Fibroblast of lung (primary cell): ENCODE results near the gene OTUD7B.

Source experiments
- CTCF ChIP-seq, 2 donors: IDR thresholded peaks in 1 of 2; conservative IDR thresholded peaks in 1 of 2; 1 replicate in 1 of 2; 2 replicates in 1 of 2; pipeline ENCODE4 v1.5.1; 2011 to 2012; ENCODE audit warnings: low read length in 2 of 2, control low read depth in 1 of 2, inconsistent platforms in 1 of 2, low read depth in 1 of 2, mild to moderate bottlenecking in 1 of 2
- EZH2 ChIP-seq: IDR thresholded peaks from 2 replicates; pipeline ENCODE4 v1.5.1; 2012; ENCODE audit warnings: low read length, control low read depth, mild to moderate bottlenecking; ENCODE audit errors: missing control alignments

DNA sequence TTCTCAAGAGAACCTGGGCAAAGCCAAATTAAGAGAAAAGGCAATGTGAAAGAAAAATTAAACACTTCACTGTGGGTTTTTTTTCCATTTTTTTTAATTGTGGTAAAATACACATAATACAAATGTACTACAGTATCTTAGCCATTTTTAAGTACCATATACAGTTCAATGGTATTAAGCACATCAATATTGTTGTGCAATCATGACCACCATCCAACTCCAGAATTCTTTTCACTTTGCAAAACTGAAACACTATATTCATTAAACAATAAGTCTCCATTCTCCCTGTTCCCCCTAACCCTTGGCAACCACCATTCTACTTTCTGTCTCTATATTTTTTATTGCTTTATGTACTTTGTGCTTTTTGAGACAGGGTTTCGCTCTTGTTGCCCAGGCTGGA lies 17.8 kb upstream of the OTUD7B start:
- TF ChIP-seq CTCF (conservative IDR thresholded peaks at IDR 0.05 in 1 of 2, IDR thresholded peaks at IDR 0.05 in 1 of 2; ENCODE audit: low read depth in 1 of 2, low read length in 2 of 2), result no peak
- TF ChIP-seq EZH2, result no peak
